ENCODE results near the gene SGIP1.
"Not testable (repeated sequence)": the region's sequence is repeated elsewhere in the genome, so short reads cannot be mapped to it uniquely, and the experiment has no call there.

The SGIP1 gene

DNA sequence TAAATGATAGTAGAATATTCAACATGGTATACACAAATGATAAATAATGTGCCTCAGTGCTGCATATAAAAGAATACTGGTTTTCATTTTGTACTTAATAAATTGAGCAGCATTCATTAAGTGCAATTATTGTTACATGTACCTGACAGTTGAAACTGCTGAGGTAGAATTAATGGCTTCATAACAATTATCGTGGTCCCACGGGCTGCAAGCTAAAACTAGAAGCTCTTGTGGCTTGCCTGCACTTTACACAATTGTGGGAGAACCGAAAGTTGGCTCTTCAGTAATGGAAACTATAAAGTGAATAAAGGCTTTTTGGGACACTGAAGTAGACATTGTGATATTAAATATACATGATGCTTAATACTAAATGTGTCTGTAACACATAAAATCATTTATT lies 243.9 kb downstream of the SGIP1 start:
- DNase-seq: no peak

DNA sequence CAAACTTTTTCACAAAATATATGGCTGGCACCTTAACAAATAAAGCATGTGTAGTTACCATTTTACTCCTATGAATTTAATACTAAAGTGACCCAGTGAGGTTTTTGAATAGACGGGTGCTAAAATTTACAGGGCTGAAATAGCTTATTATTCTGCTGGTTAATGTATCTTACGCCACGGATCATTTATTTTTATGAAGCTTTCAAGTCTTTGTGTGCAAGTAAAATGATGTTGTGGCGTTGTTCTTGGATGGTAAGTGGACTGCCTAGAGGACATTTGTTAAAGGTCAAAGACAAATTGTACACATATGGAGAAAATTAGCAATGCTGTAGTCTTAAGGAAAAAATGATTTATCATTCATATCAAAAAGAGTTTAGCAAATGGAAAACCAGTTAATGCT lies 244.3 kb downstream of the SGIP1 start:
- DNase-seq: no peak

DNA sequence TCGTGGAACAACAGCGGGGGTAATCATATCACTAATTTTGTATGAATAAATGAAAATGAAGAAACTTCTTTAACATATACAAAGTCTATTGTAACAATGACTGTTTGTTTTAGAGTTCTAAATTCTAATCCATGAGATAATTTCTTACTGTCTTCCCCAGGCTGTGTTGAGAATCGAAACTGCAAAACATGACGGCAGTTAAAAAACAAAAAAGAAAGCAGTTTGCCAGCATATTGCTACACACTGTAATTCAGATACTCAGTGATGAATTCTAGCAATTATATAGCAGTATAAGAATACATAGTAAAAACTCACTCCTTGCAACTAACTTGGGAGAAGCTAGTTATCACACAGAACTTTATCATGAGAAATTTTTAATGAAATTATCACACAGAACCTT lies 245.0 kb downstream of the SGIP1 start:
- no peak for DNase-seq

DNA sequence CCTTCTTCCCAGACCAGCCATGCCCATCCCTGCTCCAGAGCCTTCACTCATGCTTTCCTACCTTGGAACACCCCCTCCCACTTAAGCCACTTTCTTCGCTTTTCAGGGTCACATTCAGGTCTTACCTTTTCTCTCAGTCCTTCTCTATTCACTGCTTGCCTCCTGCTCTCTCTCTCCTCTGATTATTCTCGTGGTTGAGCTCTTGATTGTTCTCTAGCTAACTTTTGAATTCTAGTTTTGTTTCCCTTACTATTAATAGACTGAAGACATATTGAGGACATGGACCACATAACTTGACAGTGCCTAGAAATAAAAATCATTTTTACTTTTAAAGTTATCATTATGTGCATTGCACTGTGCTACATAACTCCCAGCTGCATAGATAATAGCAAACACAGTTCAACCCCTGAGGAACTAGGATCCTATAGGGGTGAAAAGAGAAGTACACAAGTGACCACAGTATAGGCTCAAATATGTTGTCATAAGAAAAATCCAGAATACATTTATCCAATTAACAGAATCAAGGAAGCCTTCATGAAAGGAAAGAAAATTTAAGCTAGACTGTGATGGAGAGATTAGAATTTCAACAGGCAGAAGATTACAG lies 245.6 kb downstream of the SGIP1 start:
- no peak for DNase-seq

DNA sequence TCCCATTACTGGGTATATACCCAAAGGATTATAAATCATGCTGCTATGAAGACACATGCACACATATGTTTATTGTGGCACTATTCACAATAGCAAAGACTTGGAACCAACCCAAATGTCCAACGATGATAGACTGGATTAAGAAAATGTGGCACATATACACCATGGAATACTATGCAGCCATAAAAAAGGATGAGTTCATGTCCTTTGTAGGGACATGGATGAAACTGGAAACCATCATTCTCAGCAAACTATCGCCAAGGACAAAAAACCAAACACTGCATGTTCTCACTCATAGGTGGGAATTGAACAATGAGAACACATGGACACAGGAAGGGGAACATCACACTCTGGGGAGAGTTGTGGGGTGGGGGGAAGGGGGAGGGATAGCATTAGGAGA lies 251.8 kb downstream of the SGIP1 start:
- DNase-seq: not testable (repeated sequence)

DNA sequence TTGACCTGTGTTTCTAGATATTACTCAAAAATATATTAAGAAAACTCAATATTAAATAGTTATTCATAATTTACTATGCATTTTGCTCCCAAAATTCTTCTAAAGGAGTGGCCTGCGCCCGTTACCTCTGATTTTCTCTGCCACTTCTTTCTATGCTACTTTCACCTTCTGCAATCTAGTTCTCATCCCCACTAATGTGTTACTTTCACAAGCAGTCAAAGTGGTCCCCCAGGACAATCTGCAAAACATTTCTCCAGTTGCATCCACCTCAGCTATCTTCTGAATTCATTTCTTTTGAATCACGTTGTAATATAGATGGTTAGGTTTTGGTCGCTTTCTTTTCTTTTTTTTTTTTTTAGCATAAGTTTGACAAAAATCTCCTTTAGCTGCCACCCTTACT lies 253.7 kb downstream of the SGIP1 start:
- DNase-seq: no peak

DNA sequence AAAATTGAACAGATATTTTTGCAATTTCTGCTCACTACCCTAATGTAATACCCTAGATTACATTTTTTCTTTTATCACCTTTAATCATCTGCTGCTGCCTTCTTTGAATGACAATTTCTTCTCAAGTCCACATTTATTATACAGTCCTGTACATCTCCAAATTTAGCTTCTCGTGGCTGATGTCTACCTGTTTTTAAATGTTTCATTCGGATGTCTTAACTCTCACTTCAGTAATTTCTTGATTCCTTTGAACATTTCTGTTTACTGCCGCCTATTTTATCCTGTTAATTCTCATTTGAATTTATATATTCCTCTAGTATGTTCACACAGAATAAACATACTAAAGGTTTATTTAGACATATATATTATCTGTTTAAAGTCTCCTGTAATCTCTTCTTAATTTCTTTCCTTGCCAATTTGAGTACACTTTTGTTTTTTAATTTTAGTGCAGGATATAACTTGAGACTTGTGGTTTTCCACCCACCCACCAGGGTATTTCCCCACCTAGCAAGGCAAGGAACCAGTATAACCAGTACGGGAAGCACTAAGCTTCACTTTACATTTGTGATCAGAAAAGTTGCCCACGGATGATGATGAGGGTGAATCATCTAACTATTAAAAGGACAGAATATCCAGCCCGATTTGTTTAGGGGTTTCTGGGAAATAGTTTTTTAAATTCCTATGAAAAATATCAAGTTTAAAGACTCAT lies 254.4 kb downstream of the SGIP1 start:
- peak; percentile 77 for DNase-seq

DNA sequence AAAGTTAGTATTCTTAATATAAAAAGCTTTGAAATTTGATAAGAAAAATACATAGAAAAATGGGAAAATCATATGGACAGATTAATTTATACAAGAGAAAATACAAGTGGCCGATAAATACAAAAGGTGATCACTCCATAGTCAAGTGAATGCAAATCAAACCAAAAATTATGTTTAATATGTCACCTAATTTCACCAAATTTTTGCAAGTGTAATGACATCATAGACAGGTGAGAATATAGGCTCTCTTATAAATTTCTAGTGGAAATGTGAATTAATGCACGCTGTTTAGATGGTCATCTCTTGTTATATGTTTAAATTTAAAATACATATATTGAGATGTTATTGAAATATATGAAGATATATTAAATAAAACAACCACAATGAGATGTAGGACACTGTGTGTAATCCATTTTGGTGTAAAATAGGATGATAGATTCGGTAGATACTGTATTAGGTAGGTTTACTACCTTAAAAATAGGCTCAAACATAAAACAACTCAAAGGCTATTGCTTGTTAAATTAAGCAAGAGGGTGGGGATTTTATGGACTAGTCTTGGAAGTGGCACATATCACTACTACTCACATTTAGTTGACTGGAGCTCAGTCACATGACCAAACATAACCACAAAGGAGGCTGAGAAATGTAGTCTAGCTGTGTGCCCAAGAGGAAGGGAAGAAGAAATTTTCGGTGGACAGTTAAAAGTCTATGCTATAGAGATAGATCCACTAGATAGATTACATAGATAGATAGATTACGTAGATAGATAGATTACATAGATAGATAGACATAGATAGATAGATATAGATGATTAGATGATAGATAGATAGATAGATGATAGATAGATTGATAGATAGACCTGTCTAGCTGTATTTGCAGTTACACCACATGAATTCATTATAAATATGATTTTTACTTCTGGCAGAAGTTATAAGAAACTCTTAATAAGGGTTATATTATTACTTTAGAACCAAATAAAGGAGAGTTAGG lies 258.0 kb downstream of the SGIP1 start:
- no peak for DNase-seq

DNA sequence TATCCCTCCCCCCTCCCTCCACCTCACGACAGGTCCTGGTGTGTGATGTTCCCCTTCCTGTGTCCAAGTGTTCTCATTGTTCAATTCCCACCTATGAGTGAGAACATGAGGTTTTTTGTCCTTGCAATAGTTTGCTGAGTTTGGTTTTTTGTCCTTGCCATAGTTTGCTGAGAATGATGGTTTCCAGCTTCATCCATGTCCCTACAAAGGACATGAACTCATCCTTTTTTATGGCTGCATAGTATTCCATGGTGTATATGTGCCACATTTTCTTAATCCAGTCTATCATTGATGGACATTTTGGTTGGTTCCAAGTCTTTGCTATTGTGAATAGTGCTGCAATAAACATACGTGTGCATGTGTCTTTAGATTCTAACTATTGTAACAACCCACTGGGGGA lies 261.9 kb downstream of the SGIP1 start:
- not testable (repeated sequence) for DNase-seq
